HG03439 (cell line): ENCODE data around the gene SLC32A1.

Source experiments
- ATAC-seq: cut with Tn5 transposase; IDR thresholded peaks from one replicate; pipeline ENCODE4 v1.9.1; 2021; ENCODE audit warnings: mild to moderate bottlenecking, moderate library complexity; ENCODE audit not compliant: unreplicated experiment

Gene SLC32A1

DNA sequence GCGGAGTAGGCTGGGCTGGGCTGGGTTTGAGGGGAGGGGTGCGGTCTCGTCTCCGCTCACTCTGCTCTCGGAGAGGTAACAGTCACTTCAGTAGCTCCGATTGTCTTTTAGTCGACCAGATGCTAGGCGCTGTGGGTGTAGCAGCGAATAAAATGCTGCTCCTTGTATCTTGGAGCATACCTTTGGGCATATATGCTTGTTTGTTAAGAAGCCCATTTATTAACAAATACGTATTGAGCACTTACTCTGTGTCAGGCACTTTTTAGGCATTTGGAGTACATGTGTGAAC is 24.5 kb downstream of the SLC32A1 start:
- peak; percentile 34 for ATAC-seq

DNA sequence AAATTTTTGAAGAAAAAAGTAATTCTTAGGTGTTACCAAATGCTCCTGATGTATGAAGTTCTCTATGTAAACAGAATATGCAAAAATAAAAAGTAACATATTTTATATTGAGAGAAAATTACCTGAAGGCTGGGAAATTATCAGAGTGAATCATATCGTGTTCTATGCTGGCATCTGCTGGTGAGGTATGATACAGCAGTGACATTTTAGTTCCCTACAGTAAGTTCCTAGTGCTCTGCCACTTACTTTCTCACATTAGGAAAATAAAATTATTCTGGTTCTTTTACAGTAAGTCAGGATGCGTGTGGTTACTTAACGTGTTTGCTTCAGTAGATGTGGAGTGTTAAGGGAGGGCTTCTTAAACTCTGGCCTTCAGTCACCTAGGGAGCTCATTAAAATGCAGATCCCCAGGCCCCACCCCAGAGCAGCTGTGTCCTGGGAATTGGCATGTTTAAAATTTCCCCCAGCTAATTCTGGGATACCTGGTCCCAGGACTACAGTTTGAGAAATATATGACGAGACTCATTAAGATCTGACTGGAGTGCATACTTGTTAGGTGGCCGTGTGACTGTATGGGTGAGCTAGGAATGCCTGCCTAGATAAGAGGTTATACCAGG is 27.2 kb downstream of the SLC32A1 start:
- no peak for ATAC-seq

DNA sequence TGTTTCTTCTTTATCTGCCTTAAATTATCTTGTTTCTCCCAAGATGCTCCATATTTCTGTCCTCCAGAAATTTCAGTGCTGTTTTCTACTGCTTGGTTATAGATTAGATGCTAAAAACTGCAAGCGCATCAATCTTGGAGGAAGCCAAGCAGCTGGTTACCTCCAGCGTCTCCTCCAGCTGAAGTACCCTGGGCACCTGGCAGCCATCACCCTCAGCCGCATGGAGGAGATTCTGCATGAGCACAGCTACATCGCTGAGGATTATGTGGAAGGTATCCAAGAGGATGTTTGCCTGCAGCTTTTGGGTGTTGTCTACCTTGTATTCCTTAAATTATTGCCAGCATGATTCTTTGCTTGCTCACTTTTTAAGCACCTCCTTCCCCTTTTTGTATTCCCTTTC is 27.7 kb downstream of the SLC32A1 start:
- no peak for ATAC-seq

DNA sequence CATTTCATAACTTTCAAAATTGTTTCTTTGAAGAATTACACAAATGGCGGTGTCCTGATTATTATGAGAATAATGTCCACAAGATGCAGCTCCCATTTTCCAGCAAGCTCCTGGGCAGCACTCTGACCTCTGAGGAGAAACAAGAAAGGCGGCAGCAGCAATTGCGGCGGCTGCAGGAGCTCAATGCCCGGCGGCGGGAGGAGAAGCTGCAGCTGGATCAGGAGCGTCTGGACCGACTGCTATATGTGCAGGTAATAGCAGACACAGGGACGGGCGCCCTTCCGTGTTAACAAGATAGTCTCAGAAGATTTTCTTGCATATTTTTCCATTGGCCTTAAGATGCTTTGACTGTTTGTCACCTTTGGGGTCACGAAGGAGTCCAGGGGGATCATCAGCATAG is 30.6 kb downstream of the SLC32A1 start:
- no peak for ATAC-seq

DNA sequence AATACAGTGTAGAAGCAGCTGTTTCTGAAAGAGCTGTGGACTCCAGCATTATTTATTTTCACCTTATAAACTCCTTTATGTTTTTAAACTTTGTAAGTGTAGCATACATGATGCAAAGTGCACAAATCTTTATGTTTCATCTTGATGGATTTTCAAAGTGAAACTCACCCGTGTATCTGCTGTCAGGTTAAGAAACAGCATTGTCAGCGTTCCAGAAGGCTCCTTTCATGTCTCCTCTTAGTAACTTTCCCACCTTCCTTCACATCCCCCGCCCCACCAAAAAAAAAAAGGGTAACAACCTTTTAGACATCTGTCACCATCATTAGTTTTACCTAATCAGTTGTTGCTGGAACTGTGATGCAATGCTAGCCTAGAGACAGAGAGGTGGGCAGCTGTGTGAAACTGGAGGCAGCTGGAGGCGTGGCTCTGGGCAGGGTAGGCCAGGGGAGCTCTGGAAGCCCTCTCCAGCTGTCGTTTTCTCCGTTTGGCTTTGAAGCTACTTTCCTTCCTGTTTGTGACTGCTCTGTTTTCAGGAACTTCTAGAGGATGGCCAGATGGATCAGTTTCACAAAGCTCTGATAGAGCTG is 31.1 kb downstream of the SLC32A1 start:
- ATAC-seq = no peak

DNA sequence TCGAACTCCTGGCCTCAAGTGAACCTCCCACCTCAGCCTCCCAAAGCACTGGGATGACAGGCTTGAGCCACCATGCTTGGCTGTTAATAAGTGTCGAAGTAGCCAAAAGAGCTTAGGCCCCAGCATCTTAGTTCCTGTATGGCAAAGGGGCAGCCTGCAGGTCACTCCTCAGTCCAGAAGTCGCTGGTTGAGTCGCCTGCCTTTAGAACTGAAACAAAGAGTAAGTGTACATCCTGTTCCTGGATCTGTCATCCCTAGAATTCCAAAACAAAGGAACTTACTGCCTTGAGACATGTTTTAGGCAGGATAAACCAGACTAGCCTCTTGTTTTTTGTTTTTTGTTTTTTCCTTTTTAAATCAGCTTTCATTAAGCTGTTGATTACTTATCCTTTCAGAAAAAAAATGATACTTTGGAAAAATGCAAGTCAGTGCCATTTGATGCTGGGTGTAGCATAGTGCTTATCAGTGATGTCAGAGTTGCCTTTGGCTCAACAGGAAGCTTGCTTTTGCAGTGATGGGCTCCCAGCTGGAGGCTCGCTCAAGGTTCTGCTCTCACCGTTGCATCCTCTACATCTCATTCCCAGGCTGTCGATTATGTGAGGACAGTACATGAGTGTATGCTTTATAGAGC is 33.0 kb downstream of the SLC32A1 start:
- ATAC-seq = no peak

DNA sequence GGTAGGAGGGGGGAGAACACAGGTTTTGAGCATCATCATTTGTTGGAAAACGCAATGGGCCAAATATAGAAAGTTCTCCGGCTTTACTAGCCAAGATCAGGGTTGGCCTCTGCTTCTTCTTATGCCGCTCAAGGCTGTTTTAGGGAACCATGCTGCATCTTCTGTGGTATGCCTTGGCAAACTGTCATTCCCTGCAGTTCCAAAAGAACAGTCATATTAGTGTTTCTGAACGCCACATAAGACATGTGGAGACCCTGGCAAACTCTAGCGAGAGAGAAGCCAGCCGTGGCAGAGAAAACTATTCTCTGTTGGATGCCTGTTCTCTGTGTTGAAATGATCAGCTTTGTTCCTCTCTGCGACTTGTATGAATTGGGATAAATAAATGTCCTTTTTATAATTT is 34.8 kb downstream of the SLC32A1 start:
- no peak for ATAC-seq

DNA sequence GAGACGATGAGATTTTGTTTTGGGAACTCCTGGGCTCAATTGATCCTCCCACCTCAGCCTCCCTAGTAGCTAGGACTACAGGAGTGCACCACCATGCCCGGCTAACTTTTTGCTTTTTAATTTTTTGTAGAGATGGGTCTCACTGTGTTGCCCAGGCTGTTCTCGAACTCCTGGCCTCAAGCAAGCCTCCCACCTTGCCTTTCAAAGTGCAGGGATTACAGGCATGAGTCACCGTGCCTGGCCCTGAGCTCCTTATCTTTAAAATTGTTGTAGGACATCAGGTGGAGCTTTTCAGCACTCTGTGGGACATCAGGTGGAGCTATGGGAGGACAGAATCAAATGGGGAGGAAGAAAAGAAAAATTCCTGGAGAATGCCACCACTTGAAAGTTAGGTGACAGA is 36.7 kb downstream of the SLC32A1 start:
- ATAC-seq = no peak

DNA sequence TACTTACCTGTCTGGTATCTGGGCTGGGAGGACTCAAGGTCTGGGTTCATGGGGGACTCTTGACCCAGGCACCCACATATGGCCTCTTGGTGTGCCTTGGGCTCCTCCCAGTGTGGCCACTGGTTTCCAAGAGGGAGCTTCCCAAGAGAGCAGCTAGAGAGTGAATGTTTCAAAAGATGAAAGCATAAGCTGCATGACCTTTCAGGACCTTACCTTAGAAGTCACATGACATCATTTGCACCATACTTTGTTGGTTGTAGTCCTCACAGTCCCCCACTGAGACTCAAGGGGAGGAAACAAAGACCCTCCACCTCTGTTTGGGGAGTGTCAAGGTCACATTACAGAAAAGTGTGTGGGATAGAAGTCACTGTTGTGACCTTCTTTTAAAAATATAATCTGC is 37.9 kb downstream of the SLC32A1 start:
- ATAC-seq = no peak

DNA sequence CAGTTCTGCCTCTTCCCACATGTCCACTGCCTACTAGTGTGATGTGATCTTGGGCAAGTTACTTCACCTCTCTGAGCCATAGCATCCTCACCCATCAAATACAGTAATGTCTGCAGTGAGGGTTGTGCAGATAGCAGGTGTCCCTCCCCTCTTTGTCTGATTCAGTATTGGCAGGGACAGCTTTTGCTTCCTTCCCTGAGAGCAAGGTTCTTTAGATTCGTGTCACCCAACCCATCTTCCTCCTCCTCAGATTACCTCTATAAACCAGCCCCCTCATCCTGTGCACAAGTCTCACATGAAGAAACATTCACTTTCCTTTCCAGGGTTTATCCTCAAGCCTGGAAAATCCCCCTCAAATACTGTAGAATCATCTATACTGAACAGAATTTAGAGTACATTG is 39.3 kb downstream of the SLC32A1 start:
- no peak for ATAC-seq

DNA sequence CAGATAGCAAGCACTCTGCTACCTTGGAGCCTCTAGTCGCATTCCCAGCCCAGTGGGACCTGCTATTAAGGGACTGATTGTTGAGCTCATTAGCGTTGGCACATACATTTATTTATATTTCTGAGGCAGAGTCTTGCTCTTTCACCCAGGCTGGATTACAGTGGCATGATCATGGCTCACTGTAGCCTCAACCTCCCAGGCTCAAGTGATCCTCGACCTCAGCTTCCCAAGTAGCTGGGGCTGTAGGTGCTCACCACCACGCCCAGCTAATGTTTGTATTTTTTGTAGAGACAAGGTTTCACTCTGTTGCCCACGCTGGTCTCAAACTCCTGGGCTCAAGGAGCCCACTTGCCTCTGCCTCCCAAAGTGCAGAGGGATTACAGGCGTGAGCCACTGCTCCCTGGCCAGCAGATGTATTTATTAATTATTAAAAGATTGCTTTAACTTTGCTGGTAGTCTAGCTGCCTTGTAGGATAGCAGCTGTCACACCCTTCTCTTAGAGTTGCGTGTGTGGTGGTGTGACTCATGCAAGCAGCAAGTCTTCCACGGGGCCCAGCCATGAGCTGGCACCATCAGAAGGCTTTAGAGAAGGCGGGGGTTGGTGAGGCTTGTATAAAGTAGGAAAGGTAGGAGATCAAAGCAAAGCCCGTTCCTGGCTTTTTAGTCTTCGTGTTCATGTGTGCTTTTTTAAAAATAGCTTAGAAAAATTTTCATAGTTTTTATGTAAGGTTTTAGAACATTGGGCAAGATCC is 40.5 kb downstream of the SLC32A1 start:
- ATAC-seq = no peak

DNA sequence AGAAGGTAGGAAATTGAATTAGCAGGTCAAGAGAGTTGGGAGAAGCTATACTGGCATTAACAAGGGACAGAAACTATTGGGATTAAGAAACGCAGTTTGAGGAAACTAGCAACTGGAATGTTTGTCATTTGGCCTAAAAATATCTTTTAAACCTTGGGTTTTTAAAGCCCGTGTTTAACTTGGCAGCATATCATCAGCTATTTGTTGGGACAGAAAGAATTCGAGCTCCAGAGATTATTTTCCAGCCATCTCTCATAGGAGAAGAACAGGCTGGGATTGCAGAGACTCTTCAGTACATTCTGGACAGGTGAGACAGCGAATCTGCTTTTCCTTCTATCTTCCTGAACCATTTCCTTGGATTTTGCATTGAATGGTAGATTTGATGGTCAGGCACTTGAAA is 41.8 kb downstream of the SLC32A1 start:
- no peak for ATAC-seq

DNA sequence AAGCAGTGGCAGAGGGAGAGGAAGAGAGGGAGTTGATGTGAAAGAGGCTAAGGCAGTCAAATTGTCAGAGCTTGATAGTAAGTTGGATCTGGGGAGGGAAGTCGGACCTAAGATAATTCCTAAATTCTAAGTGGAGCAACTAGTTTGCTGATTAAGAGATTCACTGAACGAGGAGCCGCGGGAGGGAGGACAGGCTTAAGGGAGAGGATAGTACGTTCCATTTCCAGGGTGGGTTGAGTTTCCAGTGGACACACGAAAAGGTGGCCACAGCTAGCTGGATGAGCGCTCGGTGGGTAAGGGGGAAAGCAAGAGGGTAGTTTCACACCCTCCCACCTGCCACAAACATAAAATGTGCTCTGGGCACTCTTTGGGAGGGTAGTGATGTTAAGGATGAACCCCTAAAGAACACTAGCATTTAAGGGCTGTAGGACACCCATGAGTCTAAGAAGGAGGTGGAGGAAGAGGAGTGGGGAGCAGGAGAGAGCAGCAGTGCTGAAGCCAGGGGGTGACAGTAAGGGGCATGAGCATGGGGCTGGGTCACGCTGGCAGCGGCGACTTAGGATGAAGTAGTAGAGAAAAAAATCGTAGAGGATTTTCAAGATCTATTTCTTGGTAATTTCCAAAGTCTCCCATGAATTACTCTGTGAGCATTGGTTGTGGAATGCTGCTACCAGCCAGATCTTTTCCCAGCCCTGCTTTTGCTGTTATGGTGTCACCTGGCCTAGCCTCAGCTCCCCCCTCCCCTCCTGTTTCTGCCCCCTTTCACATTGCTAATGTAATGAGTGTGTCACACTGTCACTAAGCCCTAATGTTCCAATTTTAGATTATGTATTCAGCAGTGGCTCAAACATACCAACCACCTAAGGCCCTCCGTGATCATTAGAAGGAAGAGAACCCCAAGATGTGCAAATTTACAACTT is 45.4 kb downstream of the SLC32A1 start:
- no peak for ATAC-seq

DNA sequence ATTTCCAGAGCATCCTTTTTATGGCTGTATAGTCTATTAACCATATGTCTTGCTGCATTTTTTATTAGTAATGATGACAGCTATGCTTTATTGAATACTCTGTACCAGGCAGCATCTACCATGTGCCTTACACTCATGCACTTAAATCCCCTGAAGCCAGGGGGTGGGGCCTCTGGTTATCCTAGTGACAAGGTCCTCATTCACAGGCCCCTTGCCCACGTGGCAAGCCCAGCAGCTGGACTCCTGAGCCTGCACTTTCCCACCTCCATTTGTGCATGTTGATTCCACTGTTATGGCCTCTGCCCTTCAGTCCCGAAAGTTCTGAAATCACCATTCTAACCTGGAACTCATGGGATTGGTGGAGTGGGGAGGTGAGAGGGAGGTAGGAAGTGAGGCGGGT is 46.3 kb downstream of the SLC32A1 start:
- ATAC-seq = no peak

DNA sequence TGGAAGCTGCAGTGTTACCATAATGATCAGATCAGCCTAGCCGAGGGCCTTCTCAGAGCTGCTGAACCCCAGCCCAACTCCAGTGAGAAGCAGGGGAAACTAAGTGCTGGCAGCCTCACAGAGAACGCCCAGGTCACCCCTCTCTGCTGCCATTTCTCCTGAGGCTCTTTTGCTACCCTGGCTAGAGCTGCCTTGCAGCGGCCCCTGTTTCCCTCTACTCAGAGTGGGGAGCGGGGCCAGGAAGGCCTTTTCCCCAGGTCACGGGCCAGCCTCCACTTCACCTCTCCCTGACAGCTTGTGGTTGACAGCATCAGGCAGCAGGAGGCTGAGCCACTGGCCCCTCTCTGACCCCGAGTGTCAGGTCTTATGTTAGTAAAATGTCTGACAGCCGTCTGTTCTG is 46.7 kb downstream of the SLC32A1 start:
- ATAC-seq = no peak

DNA sequence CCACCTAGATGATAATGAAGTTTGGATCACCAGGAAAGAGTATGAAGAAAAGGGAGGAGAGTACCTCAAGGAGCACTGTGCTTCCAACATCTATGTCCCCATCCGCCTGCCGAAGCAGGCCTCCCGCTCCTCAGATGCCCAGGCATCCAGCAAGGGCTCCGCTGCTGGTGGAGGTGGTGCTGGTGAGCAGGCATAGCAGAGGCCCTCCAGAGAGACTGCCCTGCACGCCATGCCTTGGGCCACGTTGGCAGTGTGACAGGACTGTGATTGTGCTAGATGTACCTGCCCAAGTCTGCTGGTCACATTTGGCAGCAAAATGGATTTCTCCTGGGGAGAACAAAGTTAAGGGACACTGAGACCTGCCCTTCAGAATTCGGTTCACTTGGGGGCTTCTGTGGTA is 47.3 kb downstream of the SLC32A1 start:
- ATAC-seq = no peak

DNA sequence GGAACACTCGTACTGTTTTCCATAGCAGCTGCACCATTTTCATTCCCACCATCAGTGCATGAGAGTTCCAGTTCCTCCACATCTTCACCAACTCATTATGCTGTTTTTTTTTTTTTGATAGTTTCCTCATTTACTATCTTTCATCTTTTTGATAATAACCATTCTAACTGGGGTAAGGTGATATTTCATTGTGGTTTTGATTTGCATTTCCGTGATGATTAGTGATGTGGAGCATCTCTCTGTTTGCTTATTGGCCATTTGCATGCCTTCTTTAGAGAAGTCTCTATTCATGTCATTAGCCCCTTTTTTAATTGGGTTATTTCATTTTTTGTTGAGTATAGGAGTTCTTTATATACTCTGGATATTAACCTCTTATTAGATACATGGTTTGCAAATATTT is 49.9 kb downstream of the SLC32A1 start:
- no peak for ATAC-seq

DNA sequence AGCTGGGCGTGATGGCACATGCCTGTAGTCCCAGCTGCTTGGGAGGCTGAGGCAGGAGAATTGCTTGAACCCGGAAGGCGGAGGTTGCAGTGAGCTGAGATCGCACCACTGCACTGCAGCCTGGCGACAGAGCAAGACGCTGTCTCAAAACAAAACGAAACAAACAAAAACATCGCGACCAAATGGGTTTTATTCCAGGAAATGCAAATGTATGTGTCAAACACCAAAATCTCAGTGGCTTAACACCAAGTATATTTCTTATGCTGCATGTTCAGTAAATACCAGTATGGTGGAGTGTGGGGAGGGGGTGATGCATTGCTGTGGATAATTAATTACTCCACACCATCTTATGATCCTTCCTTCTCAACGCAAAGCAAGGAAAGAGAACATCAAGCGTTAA is 52.1 kb downstream of the SLC32A1 start:
- no peak for ATAC-seq
